IMR-90 (cell line): Measurements from ENCODE around the gene BCHE.

Experiments used
- CTCF ChIP-seq: conservative IDR thresholded peaks from 2 replicates; pipeline ENCODE4 v1.5.1; 2012; ENCODE audit warnings: mild to moderate bottlenecking, low read depth, low read length, improper control_type of control experiment
- MXI1 ChIP-seq: IDR thresholded peaks from 2 replicates; pipeline ENCODE4 v1.6.1; 2012; ENCODE audit warnings: low read depth, mild to moderate bottlenecking, low read length, moderate library complexity, borderline replicate concordance
- POLR2A ChIP-seq: IDR thresholded peaks from 2 replicates; pipeline ENCODE4 v1.6.1; 2012; ENCODE audit warnings: mild to moderate bottlenecking, low read depth, low read length
- RCOR1 ChIP-seq: IDR thresholded peaks from 2 replicates; pipeline ENCODE4 v1.6.1; 2012; ENCODE audit warnings: mild to moderate bottlenecking, low read length, improper control_type of control experiment; ENCODE audit not compliant: insufficient replicate concordance
- USF2 ChIP-seq: fragments of 150-350 bp; IDR thresholded peaks from 2 replicates; pipeline ENCODE4 v1.6.1; 2017; ENCODE audit warnings: mild to moderate bottlenecking, antibody characterized with exemption, low read length, low read depth

GRCh38 chr3:165783383-165783782 is 53.8 kb downstream of the BCHE start:
- TF ChIP-seq POLR2A: no peak
- TF ChIP-seq CTCF: no peak
- no peak for TF ChIP-seq USF2
- no peak for TF ChIP-seq RCOR1
- no peak for TF ChIP-seq MXI1
